GM18517 (cell line): Measurements from ENCODE around the gene PLEKHH3.

ENCODE experiments used
- ATAC-seq: cut with Tn5 transposase; IDR thresholded peaks from one replicate; pipeline ENCODE4 v1.9.1; 2021; ENCODE audit warnings: mild to moderate bottlenecking, moderate library complexity; ENCODE audit not compliant: unreplicated experiment

Gene PLEKHH3

GRCh38 chr17:42686520-42687128, 9.8 kb upstream of the PLEKHH3 start:
- ATAC-seq: no peak

GRCh38 chr17:42685831-42686230, 9.0 kb upstream of the PLEKHH3 start:
- no peak for ATAC-seq

GRCh38 chr17:42684929-42685556, 8.2 kb upstream of the PLEKHH3 start:
- no peak for ATAC-seq

GRCh38 chr17:42683407-42684034, 6.7 kb upstream of the PLEKHH3 start:
- ATAC-seq: no peak

- no peak for ATAC-seq
These were observed 6.1 kb upstream of the PLEKHH3 start for GRCh38 chr17:42682722-42683403.

GRCh38 chr17:42681976-42682721, 5.4 kb upstream of the PLEKHH3 start, which contains the start of gene CNTNAP1:
CNTNAP1 (plus strand) TSS chr17:42682531; CDS start chr17:42682830, 299 bp downstream.
- ATAC-seq: no peak

GRCh38 chr17:42680331-42680808, 3.6 kb upstream of the PLEKHH3 start:
- ATAC-seq: no peak

GRCh38 chr17:42679492-42680330, 2.9 kb upstream of the PLEKHH3 start:
- ATAC-seq: no peak

GRCh38 chr17:42678951-42679491, 2.2 kb upstream of the PLEKHH3 start:
- no peak for ATAC-seq

GRCh38 chr17:42677921-42678781, 1.4 kb upstream of the PLEKHH3 start:
- peak; percentile 25 for ATAC-seq

GRCh38 chr17:42677012-42677857, 441 bp upstream of the PLEKHH3 start:
- ATAC-seq: peak; percentile 63

- no peak for ATAC-seq
These were observed 800 bp downstream of the PLEKHH3 start for GRCh38 chr17:42675965-42676423.

GRCh38 chr17:42675348-42675964, 1.3 kb downstream of the PLEKHH3 start:
- no peak for ATAC-seq

GRCh38 chr17:42674755-42675347, 1.9 kb downstream of the PLEKHH3 start:
- ATAC-seq: no peak

- no peak for ATAC-seq
These were observed 2.7 kb downstream of the PLEKHH3 start for GRCh38 chr17:42673885-42674754.
